NB4 (cell line): Measurements from ENCODE around the gene HOXB6.

Source experiments
- POLR2A ChIP-seq: IDR thresholded peaks from 2 replicates; pipeline ENCODE4 v1.6.1; 2011; ENCODE audit warnings: mild to moderate bottlenecking; ENCODE audit not compliant: insufficient read length; ENCODE audit errors: extremely low read depth
- TF ChIP-seq, protein P1 (sequence below): IDR thresholded peaks from one replicate; pipeline ENCODE4 v1.5.1; 2012; ENCODE audit warnings: low read depth, low read length

- no peak for TF ChIP-seq POLR2A
- TF ChIP-seq, protein P1, sequence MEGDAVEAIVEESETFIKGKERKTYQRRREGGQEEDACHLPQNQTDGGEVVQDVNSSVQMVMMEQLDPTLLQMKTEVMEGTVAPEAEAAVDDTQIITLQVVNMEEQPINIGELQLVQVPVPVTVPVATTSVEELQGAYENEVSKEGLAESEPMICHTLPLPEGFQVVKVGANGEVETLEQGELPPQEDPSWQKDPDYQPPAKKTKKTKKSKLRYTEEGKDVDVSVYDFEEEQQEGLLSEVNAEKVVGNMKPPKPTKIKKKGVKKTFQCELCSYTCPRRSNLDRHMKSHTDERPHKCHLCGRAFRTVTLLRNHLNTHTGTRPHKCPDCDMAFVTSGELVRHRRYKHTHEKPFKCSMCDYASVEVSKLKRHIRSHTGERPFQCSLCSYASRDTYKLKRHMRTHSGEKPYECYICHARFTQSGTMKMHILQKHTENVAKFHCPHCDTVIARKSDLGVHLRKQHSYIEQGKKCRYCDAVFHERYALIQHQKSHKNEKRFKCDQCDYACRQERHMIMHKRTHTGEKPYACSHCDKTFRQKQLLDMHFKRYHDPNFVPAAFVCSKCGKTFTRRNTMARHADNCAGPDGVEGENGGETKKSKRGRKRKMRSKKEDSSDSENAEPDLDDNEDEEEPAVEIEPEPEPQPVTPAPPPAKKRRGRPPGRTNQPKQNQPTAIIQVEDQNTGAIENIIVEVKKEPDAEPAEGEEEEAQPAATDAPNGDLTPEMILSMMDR: no peak
Observed at GRCh38 chr17:48596000-48596734, 8.6 kb downstream of the HOXB6 start.
